HG02885 (cell line): ENCODE results near the gene MRNIP.

Experiments
- ATAC-seq: cut with Tn5 transposase; IDR thresholded peaks from one replicate; pipeline ENCODE4 v1.9.1; 2021; ENCODE audit warnings: mild to moderate bottlenecking; ENCODE audit not compliant: unreplicated experiment, poor library complexity

Gene MRNIP, protein sequence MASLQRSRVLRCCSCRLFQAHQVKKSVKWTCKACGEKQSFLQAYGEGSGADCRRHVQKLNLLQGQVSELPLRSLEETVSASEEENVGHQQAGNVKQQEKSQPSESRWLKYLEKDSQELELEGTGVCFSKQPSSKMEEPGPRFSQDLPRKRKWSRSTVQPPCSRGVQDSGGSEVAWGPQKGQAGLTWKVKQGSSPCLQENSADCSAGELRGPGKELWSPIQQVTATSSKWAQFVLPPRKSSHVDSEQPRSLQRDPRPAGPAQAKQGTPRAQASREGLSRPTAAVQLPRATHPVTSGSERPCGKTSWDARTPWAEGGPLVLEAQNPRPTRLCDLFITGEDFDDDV

GRCh38 chr5:179858586-179859427, at the start of gene MRNIP:
Gene MRNIP (minus strand): TSS chr5:179858817. CDS start chr5:179858796, 21 bp downstream.
- peak; percentile 96 for ATAC-seq

- peak; percentile 91 for ATAC-seq
Measured at GRCh38 chr5:179907556-179908324, 49.1 kb upstream of the MRNIP start, which contains the start of gene TBC1D9B. Gene TBC1D9B (minus strand): TSS chr5:179907897. CDS start chr5:179907821, 76 bp downstream.

DNA sequence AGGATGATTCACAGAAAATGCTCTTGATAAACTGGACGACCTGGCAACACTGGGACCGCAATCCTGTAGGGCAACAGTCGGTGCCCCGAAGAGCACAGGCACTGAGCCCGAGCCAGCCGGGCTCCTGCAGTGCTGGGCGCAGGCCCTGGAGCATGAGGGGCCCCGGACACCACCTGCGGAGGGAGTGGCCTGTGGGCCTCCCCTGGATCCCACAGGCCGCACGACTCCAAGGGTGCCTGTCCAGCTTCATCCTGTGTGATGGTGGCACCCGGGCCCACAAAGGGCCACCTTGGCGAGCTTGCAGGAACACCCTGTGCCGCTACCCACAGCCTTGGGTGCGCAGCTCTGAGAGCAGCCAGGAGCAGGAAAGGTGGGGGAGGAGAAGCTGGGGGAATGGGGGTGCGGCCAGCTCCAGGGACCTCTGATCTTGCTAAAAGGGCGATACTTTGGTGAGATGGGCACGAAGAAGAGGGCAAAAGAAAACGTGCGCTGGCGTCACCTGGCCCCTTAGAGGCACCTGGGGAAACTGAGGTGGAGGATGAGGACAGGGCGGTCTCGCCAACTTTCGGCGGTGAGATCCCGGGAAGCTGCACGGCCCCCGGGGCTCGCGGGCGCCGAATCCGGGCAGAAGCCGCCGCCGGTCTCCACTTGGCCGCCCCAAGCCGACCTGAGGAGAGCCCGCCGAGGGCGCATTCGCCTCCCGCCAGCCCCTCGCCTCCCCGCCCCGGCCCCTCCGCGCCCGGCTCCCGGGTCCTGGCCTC, 48.4 kb upstream of the MRNIP start:
- no peak for ATAC-seq

GRCh38 chr5:179906294-179906794, 47.7 kb upstream of the MRNIP start:
- no peak for ATAC-seq

GRCh38 chr5:179905161-179905560, 46.5 kb upstream of the MRNIP start:
- ATAC-seq: no peak

- no peak for ATAC-seq
Measured at GRCh38 chr5:179904463-179905160, 46.0 kb upstream of the MRNIP start.

- ATAC-seq: no peak
Measured at GRCh38 chr5:179902763-179903158, 44.1 kb upstream of the MRNIP start.

DNA sequence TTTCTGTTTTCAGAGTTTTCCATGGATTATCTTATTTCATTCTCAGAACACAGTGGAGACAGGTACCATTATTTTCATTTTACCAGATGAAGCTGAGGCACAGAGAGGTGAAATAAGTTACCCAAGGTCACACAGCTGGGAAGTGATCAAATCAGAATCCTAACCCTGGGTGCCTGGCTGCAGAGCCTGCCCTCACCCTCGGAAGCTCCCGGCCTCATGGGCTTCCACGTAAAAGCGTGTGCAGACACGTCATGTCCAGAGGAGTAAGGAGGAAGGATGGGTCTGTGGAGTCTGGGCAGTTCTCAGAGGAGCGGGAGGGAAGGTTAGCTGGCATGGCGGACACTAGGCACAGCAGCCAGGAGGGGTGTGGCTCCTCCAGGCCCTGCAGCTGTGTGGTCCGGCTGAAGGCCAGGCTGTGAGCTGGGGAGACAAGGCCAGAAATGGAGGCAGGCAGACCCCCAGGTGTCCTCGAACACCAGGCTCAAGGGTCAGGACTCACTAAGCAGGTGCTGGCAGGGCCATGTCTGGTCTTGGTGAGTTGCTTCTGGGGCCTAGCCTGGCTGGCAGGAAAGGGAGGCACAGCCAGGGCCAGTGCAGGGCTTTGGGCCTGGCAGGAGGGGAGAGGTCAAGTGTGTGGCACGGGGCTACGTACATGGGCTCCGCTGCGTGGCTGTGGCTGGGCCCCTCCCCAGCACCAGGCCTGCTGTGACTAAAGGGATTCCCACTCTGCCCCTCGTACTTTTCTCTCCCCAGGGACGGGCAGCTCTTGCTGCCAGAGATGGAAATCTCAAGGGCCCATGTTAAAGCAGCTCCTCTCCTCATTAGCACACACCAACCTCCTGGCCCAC, 43.5 kb upstream of the MRNIP start:
- ATAC-seq: no peak

GRCh38 chr5:179901462-179901861, 42.8 kb upstream of the MRNIP start:
- ATAC-seq: no peak

GRCh38 chr5:179900711-179901110, 42.1 kb upstream of the MRNIP start:
- no peak for ATAC-seq

DNA sequence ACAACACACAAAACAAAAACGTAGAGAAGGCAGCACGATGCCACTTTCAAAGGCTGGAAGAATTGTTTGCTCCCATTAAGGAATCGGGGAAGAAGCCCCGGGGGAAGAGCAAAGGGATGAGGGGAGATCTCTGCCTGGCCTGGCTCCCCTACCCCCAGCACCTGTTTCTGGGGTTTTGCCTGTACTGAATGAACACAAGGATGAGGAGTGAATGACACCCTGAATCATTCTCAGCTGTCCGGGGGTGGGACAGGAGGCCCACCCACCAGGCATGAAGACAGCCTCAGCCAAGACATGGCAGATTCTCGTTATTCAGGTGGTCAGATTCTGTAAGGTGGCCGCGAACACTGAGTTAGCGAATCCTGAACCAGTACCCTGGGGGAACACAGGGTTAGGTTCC, 41.6 kb upstream of the MRNIP start:
- ATAC-seq: no peak

DNA sequence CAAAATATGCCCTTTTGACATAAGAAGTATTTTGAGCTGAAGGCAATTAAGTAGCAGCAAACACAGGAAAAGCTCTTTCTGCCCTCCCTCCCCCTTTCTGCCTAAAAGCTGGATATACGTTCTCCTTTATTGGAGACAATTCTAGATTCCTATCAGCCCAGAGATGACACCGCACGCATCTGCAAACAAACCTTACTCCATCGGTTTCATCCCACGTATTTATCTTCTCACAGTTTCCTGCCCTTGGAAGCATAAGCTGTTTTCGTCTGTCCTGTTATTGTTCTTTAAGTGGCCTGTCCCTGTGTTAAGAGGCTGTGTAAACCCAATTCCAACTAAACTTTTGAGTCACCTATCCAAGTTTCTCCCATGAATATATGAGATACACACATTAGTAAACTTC, 37.2 kb upstream of the MRNIP start:
- ATAC-seq: no peak

DNA sequence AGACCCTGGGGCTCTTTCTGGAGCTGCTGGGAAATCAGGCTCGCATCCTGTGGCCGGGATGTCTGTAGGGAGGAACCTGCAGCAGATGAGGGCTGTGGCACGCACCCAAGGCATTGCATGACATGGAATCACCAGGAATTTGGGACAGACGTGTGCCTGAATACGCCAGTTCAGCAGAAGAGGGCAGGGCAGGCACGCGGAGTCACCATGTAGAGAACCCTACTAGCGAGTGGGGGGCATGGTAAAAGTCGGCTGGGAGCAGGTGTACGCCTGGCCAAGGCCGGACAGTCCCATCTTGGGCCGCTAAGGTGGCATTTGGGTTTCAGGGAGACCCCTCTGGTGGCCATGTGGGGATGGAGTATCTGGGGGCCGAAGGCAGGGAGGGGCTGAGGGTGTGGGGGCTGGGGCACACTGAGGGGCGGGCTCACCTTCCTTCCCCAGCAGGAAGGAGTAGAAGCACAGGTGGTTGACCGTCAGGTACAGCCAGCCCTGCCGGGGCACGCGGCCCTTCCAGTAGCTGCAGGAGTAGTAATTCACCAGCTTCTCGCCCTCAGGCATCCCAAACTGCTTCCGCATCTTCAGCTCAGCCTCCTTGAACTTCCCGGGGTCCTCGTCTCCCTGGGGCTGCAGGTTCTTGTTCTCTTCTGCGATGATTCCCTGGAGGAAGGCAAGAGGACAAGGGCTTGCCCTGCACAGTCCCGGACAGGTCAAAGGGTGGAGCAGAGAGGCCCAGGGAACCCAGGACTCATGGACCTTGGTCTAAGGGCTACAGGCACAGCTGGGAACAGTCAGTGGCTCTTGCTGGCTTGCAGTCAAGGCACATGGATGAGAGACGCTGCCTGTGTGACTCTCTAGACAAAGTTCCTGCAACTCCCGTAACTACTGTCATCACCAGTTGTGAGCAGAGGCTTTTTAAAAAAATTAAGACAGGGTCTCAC, 35.6 kb upstream of the MRNIP start:
- ATAC-seq: no peak

DNA sequence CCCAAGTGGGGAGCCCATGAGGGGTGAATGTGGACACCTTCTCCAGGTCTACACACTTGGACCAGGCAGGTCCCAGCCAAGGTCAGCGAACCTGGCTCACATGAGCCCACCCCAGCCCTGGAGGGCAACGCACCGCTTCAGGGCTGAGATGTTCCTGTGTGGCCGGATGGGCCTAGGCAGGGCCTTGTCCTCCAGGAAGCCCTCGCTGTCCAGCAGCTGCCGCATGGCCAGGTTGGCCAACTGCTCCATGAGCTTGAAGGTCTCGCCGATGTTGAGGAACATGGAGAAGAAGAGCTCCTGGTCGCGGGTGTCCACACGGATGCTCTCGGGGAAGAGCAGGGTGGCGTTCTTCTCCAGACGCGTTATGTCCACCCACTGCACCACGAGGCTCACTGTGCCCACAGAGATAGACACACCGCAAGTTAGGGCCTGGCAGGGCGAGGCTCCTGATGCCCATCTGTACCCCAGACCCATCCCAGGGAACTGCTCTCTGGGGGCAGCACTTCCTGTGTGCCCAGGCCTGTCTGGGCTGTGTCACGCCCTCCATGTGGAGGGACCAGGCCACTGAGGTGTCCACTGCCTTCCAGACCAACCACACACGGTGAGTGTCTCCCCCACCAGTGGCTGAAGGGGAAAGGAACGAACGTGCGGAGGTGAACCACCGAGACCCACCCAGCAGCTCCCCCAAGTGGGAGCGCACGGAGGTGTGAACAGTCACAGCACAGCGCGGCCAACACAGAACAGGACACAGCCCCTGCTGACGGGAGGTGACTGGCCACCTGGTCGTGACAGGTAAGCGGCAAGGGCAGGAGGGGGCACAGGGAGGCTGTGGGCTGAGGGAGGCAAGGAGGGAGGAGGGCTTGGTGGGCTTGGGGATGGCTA, 34.7 kb upstream of the MRNIP start:
- no peak for ATAC-seq

- no peak for ATAC-seq
Measured at GRCh38 chr5:179892255-179892654, 33.6 kb upstream of the MRNIP start.
